Cerebellar cortex (tissue), 1 donor: ENCODE results near the gene CKB.
A peak's percentile ranks its signal among the peaks of the same experiment; 100 is the strongest.

Experiments
- DNase-seq: peaks from one replicate; pipeline ENCODE4 v3.0.0-alpha.2; 2015; ENCODE audit warnings: low spot score

Gene CKB

GRCh38 chr14:103549361-103550311, 27.0 kb upstream of the CKB start:
- peak; percentile 86 for DNase-seq

- DNase-seq, result no peak
Measured at GRCh38 chr14:103548463-103549351, 26.1 kb upstream of the CKB start.

GRCh38 chr14:103547941-103548462, 25.4 kb upstream of the CKB start:
- no peak for DNase-seq

- DNase-seq, result no peak
Measured at GRCh38 chr14:103547455-103547940, 24.9 kb upstream of the CKB start.

GRCh38 chr14:103546652-103547454, 24.2 kb upstream of the CKB start:
- DNase-seq, result peak; percentile 92

- DNase-seq, result no peak
Measured at GRCh38 chr14:103545915-103546651, 23.5 kb upstream of the CKB start.

- DNase-seq, result no peak
Measured at GRCh38 chr14:103545219-103545914, 22.7 kb upstream of the CKB start.

GRCh38 chr14:103544388-103545218, 22.0 kb upstream of the CKB start:
- peak; percentile 85 for DNase-seq

GRCh38 chr14:103543721-103544387, 21.2 kb upstream of the CKB start:
- DNase-seq, result no peak

GRCh38 chr14:103543140-103543539, 20.5 kb upstream of the CKB start:
- no peak for DNase-seq

- DNase-seq, result no peak
Measured at GRCh38 chr14:103542605-103543088, 20.0 kb upstream of the CKB start.

- no peak for DNase-seq
Measured at GRCh38 chr14:103541709-103542604, 19.3 kb upstream of the CKB start.

- DNase-seq, result no peak
Measured at GRCh38 chr14:103540821-103541708, 18.4 kb upstream of the CKB start.

- DNase-seq, result peak; percentile 46
Measured at GRCh38 chr14:103539056-103539825, 16.6 kb upstream of the CKB start.

GRCh38 chr14:103538291-103539055, 15.8 kb upstream of the CKB start:
- peak; percentile 69 for DNase-seq
